Renal cortical epithelial cell (primary cell): ENCODE results near the gene WDR54. TPM values are rescaled to one million over a fixed set of nuclear protein-coding genes. Genes with fewer than 3 reads are reported as not detected.
"Not testable (repeated sequence)": the region's sequence is repeated elsewhere in the genome, so short reads cannot be mapped to it uniquely, and the experiment has no call there.

Experiments used
- DNase-seq: peaks from one replicate; pipeline ENCODE4 v3.0.0-alpha.2; 2011; ENCODE audit warnings: low read depth
- total RNA-seq: library from RNA; depleted of rRNA; stranded (reverse); fragments of >200 nt; gene quantifications from 2 replicates; pipeline ENCODE4 v1.2.3, GENCODE V29; 2014

The WDR54 gene
- total RNA-seq, 1 donor from 2014 or later: 39.5 TPM

DNA sequence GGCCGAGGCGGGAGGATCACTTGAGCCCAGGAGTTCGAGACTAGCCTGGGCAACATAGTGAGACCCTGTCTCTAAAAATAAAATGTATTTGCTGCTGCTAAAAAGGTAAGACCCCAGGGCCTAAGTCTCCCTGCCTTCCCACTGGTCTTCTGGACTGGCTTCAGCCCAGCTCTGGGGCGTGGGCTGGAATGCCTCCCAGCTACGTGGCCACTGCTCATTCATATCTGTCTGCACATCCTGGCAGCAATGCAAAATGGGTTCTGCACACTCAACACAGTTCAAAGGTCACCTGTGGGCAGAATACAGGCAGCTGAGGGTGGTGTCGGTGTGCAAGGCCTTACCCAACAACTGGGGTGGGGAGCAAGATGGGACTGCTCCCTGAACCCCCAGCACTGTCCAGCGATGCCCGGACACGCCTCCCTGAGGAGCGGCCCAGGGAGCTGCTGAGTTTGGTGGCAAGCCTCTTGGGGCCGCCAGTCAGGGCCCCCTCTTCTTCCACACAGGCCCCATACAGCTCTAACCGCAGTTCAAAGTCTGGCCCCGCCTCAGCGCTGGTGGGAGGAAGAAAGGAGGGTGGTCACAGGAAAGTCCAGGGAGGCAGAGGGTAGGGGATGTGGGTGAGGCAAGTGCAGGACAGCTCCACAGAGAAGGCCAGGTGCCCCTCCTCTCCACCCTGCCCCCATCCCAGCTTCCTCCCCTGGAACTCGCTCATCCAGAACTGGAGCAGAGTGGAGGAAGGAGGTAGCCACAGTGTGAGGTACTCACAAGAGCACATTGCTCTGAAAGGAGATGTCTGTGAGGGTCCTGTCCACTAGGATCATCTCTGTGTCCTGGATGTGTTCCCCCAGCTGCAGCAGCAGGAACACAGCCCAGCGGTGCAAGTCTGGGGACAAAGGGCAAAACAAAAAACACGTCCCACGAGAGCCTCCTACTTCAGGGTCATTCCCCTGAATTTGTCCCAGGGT is 8.2 kb downstream of the WDR54 start:
- peak; percentile 70 for DNase-seq

DNA sequence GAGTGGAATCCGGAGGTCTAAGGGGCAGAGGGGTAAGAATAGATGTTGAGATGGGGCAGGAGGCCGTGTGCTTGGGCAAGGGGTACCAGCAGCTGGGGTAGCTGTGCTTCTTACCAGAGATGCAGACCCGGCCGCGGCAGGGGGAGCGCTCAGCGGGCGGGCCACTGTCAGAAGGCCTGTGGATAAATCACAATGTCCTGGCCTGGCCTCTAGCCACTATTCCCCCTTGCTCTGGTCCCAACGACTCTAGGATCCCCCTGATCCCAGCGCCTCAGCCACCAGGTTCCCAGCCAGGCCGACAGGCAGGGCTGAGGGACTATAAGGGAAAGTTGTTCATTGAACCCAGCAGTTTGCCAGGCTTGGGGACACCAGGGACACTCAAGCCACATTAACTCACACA is 9.0 kb downstream of the WDR54 start:
- DNase-seq: no peak

DNA sequence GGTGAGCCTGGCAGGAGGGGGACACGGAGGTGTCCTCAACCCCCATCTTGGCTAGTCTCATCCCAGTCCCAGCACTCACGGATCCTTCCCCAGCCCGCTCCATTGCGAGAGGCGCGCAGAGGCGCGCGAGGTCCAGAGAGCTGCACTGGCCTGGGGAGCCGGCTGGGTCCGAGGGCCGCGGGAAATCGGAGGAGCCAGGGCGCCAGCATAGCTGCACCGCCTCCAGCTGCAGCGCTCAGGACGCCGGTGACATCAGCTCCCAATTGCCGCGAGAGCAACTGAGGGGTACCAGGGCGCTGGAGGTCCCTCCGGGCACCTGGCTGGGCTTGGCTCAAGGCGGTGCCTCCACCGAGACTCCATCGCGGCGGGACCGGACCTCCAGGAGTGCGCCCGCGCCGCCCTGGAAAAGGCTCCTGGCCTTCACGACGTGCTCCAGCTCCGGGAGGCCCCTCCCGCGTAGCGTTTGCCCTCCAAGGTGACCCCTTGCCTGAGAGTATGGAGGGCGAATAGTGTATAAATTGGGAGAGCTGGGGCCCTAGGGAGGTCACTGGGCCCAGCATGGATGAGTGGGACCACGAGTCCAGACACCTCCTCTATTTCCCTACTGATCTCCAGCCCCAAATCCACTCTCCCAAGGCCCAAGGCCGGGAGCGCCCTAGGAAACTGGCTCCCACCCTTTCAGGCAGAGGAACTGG is 14.7 kb downstream of the WDR54 start:
- no peak for DNase-seq

DNA sequence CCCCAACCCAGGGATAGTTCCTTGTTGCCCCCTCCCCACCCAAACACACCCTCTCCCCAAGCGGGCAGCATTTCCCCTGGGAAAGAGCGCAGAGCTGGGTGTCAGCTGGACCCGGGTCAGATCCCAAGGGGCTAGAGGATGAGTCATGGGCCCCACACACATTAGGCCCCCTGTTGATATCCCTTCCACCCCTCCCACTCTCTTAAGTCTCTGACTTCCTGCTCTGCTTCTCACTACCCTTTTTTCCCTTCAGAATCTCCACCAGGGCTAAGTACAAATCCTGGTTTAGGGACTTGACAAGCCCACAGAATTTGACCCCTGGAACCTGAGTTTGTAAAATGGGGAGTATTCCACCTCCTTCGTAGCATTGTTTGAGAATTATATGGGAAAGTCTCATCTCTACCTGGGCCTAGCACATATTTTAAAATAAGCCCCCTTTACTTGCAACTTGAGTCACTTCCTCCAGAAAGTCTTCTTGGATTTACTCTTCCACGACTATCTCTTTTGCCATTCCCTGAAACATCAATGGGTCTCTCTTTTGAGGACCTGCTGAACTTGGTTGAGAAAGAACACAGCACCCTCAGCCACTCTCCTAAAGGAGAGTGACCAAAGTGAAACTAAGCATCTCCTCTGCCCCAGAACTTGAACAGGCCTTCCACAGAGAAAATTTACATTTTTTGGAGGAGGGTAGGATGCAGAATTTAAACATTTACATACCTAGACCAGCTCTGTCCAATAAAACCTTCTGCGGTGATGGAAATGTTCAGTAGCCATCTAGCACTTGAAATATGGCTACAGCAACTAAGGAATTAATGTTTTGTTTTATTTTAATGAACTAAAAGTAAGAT is 15.5 kb downstream of the WDR54 start:
- no peak for DNase-seq

DNA sequence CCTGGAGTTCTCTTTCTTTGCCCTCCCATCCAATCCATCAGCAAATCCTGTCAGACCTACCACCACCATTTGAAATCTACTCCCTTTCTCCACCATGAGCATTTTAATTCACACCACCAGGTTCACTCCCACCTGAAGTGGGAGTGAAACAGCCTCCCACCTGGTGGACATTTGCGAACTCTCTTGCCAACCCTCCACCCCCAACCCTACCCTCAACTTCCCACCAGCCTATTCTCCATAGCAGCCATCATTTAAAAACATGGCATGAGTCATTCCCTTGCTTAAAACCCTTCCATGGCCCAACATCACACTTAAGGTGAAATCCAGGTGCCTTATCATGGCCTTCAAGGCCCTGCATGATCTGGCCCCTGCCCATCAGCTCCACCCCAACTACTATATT is 16.7 kb downstream of the WDR54 start:
- no peak for DNase-seq

DNA sequence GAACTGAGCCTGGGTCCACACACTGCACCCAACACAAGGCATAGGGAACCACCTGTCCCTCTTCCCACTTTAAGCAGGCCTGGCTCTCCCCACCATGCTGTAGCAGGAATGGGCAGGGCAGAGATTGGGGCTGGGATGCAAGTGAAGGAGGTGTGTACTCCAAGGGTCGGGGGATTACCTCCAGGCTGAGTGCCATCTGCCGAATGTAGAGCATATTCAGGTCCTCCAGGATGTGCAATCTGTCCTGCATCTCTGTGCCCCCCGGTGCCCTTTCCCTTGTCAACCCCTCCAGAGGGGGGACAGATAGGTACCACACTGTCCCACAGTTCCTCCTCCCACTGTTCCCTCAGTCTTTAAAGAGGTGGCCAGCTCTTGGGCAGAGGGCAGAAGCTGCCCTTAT is 17.8 kb downstream of the WDR54 start:
- no peak for DNase-seq

DNA sequence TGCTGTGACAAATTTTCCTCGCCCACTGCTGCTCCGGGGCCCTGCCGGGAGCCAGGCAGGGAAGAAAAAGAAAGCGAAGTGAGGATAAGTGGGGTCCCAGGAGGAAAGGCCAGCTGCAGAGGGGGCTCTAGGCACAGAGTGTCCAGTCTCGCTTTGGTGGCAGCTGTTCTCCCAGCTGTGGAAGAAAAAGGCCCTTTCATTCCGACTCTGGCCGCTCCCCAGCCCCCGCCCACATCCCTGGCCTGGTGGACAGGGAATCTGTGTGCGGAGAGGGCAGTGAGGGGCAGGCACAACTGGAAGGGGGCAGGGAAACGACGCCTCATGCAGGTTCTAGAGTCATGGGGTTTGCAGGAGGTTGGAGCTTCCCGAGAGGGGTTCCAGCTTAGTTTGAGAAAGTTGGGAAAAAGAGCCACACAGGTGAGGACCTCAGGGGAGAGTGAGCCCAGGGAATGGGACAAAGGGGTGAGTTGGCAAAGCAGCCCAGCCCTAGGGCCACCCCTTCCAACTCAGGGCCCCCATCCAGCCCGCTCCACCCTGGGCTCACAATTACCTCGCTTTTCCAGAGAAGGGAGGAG is 18.4 kb downstream of the WDR54 start:
- DNase-seq: no peak

DNA sequence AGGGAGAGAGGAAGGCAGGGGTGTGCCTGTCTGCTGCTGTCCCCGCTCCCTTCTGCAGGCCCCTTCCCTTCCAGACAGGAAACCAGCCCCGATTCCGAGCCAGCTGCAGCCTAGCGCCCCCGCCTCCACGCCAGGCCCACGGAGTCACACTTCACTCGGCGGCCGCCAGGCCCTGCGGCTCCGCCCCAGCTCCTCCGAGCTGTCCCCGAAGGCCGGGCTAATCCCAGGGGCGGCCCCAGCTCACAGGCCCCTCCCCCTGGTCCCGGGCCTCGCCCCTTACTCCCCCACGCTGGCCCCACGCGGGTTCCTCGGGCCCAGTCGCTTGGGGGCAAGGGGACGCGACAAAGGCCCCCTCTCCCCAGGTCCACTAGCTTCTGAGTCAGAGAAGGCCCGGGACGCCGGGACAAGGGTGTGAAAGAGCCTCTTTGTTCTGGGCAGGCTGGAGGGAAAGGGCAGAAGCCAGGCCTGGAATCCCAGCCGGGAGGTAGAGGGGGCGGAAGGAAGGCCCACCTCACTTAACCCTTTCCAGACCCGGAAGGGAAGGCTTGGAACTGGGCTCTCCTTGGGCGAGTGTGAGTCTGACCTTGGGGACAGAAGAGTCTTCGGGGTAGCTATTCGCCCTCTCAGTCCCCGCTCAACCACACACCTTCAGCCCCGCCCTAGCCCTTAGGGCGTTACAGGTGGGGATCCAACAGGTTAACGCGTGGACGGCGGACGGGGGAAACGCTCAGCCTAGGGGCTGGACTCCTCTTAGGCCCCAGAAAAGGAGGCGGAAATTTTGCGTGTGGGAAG is 19.0 kb downstream of the WDR54 start:
- peak; percentile 64 for DNase-seq

DNA sequence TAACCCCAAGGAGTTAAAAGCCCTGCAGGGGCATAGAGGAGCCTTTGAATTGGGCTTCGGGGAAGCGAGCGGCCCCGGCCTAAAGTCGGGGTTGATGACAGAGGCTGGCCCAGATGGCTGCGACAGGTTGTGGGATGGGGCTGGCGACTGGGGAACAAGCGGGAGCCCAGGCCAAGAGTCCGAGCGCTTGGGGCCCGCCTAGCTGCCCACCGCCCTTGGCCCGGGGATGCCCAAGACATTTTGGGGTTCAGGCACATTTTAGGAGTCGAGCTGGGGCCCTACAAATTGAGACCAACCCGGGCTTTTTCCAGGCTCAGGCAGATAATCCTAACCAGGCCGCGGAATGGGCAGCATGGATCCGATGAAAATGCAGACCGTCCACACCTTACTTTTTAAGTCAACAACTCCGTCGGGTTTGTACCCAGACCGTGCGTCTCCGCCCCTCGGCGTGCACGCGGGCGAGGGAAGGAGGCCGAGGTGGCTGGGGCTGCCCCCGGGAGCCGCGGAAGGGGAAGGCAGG is 19.7 kb downstream of the WDR54 start:
- no peak for DNase-seq

DNA sequence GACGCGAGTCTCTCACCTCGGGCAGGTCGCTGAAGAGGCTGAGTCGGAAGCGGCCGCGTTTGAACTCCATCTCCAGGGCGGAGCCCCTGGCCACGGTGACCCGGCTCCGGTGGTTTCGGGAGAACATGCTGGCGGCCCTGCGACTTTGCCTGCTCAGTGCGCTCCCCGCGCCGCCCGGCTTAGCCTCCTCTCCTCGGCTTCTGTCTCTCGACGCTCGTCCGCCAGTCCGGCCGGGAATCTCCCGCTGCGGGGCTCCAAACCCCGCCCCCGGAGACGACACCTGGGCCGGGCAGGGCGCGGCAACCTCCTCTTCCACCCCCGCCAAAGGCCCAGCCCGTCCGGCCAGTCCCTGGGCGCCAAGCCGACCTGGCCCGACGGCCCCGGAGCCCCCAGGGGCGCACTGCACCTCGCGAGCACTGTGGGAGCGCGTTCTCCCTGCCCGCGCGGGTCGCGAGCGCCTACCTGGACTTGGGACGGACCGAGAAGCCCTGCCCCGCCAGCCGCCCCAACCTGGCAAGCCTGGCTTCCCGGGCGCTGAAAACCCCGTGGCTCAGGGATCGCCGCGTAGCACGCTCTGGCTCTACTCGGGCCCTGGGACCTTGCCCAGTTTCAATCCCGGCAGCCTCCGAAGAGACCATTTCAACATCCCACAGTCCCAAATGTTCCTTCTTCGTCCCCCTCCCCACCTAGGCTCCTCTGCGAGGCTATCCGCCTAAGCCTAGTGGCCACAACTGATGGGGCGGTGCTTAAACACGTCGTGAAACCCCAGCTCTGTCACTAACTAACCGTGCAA is 20.4 kb downstream of the WDR54 start, which contains the start of gene RTKN:
RTKN (minus strand) TSS at position 248 of the 793 bp plus-strand sequence; CDS start at position 127, 121 bp downstream.
- peak; percentile 90 for DNase-seq

DNA sequence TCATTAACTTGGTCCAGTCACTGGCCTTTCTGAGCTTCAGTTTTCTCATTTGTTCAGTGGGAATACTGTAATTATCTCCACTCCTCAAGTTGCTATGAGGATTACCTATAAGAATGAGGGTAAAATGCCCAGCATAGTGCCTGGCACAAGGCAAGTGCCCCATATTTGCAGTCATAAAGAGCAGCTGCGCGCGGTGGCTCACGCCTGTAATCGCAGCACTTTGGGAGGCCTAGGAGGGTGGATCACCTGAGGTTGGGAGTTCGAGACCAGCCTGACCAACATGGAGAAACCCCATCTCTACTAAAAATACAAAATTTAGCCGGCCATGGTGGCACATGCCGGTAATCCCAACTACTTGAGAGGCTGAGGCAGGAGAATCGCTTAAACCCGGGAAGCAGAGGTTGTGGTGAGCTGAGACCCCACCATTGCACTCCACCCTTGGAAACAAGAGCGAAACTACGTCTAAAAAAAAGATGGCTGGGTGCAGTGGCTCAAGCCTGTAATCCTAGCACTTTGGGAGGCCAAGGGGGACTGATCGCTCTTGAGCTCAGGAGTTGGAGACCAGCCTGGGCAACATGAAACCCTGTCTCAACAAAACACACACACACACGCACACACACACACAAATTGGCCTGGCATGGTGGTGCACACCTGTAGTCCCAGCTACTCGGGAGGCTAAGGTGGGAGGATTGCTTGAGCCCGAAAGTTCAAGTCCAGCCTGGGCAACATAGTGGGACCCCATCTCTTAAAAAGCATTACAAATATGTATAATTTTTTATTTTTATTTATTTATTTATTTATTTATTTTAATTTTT is 21.2 kb downstream of the WDR54 start:
- DNase-seq: not testable (repeated sequence)

DNA sequence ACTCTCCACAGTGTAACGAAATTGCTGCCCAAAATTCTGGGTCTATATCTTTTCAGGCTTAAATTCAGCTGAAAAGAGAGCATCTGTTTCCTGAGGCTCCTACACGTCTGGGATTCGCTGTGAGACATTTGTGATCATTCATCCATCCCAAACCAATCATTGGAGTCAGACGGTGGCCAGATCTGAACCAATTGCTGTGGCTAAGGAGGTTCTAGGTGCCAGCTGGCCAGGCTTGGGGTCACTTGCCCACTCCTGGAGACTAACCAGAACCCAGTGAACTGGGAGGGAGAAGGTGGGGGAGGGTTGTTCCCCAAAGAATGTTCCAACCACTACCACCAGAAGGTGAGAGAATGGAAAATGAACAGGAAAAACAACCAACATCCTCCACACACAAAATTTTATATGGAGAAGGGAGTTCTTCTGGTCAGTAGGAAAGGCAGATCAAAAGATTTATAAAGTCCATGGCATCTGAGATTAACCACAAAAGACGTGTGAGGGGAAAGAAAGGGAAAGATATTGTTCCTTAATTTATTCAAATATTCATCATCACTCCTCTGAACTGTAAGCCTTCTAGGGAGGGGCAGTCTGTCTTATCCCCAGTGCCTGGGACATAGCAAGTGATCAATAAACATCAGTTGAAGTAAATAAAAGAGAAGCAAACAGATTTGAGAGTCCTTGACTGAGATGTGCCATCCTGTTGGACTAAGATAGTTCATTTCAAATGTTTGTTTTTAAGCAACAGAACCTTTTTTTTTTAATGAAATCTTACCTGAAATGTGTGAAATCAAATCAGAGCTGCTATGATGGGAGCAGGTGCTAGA is 23.2 kb downstream of the WDR54 start:
- DNase-seq: no peak

DNA sequence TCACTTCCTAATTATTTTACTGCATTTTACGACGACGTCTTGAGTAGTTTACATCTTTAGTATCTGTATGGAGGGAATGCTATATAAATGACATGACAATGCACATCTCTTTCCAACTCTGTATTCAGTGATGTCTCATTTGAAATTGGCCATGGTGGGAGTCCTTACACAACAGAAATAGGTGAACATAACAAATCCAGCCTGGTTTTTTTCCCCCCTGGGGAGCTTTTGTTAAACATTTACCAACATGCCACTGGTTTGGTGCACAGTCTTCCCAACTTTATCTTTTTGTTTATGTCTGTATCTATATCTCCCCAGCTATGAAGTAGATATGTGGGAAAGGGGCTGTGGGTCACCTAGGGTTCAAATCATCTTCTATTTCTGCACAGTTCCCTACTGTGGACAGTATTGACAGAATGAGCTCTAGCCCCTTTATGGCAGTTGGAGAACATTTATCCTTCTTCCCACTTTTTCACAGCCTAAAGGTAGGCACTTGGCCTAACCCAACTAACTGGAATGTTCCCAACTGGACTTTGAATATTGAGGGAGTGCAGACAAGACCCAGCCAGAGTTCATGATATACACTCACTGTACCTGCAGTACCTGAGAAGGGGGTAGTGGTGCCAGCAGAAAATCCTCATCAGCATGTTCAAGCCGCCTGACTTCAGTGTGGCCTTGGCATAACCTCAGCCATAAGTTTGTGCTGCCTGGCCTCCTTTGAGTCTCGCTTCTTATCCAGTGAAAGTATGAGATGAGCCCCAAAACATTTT is 25.9 kb downstream of the WDR54 start:
- peak; percentile 54 for DNase-seq

DNA sequence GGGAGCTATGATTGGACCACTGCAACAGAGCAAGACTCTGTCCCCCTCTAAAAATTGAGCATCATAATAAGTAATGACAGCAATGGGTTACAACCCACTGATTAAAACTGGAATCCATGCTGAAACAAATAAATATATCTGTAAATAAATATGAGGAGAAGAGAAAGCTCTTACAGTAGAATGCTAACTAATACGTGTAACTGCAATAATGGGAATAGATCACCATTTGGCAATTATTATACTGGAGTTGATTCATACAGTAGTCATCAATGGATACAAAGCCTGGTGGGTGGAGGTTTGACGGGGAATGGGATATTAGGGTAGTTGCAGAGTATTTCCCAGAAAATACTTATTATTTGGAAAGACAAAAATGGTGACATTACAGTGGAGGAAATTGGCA is 27.2 kb downstream of the WDR54 start:
- DNase-seq: no peak

DNA sequence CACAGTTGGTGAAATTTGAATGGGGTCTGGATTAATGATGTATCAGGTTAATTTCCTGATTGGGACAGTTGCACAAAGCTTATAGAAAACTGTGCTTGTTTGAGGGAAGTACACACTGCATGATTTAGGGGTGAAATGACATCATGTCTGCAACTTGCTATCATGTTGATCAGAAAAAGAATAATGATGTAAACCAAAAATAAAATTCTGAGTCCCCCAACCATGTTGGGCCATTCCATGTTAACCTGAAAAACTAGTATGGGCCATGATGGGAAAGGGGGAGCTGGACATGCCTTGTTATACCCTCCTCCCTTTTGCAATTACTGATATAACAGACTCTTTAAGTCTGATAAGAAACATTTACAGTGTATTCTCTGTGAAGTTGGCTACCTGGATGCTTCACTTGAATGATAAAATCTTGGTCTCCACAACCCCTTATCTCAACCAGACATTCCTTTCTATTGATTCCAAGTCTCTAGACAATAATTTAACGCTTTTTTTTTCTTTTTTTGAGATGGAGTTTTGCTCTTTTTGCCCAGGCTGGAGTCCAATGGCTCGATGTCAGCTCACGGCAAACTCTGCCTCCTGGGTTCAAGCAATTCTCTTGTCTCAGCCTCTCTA is 29.1 kb downstream of the WDR54 start:
- no peak for DNase-seq

DNA sequence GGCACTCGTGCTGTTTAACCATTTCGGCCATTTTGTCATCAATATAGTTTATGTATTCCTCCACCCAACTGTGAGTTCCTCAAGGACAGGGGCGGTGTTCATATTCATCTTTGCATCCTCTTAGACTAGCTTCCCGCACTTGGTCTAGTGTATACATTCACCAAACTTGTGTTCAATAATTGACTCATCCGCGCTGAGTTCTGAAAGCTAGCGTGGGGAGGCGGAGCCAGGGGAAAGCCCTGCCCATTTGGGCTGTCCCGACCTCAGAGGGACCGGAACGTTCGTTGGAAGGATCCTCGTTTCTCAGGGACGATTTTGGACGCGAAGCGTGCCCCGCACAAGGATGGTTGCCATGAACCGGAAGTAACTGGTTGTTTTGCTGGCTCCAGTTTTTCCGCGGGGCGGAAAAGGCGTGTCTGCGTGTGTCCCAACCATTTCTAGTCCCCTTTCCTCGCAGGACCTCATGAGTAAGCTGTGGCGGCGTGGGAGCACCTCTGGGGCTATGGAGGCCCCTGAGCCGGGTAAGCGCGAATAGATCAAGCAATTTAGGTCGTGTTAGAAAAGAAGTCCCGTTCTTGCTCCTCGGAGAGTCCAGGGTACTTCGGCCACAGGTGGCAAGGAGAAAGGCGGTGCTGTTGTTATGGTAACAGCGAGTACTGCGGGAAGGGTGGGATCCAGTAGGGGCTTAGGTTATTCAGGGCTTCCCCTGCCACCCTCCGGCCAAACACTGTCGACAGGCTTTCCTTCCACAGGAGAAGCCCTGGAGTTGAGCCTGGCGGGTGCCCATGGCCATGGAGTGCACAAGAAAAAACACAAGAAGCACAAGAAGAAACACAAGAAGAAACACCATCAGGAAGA is 33.4 kb downstream of the WDR54 start, which contains the start of gene INO80B:
INO80B (plus strand) TSS at position 434 of the 858 bp plus-strand sequence; CDS start at position 464, 30 bp downstream.
- peak; percentile 95 for DNase-seq
